Panc1 (cell line): ENCODE results near the gene MAP3K13. TPM values are rescaled to one million over a fixed set of nuclear protein-coding genes. Genes with fewer than 3 reads are reported as not detected.
A peak's percentile ranks its signal among the peaks of the same experiment; 100 is the strongest.

Source experiments
- ATAC-seq: fragments of 200-7000 bp; cut with Tn5 transposase; 2 replicates; pipeline ENCODE4 v1.9.1; 2020; ENCODE audit warnings: mild to moderate bottlenecking, moderate library complexity
- BruUV-seq: library from RNA; stranded (reverse); fragments of 400-500 nt; replicated peaks from 2 replicates; lab custom pipeline; 2021; lab: Mats Ljungman, UMichigan
- CTCF ChIA-PET: fragments of 300-600 bp; sonication (Branson Sonifier 250); formaldehyde crosslinking; loops from one replicate; lab custom pipeline; 2022; ENCODE audit warnings: antibody characterized with exemption; lab: Charles Lee
- POLR2A ChIA-PET: fragments of 300-600 bp; sonication (Branson Sonifier 250); formaldehyde crosslinking; loops from one replicate; lab custom pipeline; 2022; ENCODE audit warnings: antibody characterized with exemption; lab: Charles Lee
- DNase-seq: peaks from one replicate; pipeline ENCODE4 v3.0.0-alpha.2; 2010; ENCODE audit warnings: low read depth, low spot score
- H3K27ac ChIP-seq: 2 replicates; pipeline ENCODE4 v1.5.1; 2011; ENCODE audit warnings: mild to moderate bottlenecking, low read length, inconsistent platforms
- H3K27me3 ChIP-seq: fragments of 200-500 bp; sonication (Bioruptor generic); 2 replicates; pipeline ENCODE4 v1.6.0; 2014; ENCODE audit warnings: low read length, inconsistent platforms; ENCODE audit not compliant: control insufficient read depth, insufficient read depth
- H3K36me3 ChIP-seq: fragments of 200-500 bp; sonication (Bioruptor generic); 2 replicates; pipeline ENCODE4 v1.5.1; 2014; ENCODE audit warnings: inconsistent platforms, mild to moderate bottlenecking, low read length, moderate library complexity; ENCODE audit not compliant: control insufficient read depth, insufficient read depth
- H3K4me1 ChIP-seq: 2 replicates; pipeline ENCODE4 v1.5.1; 2011; ENCODE audit warnings: inconsistent platforms, mild to moderate bottlenecking, low read length, moderate library complexity; ENCODE audit not compliant: control insufficient read depth, insufficient read depth
- H3K4me3 ChIP-seq, 2 experiments: 2 replicates each; pipeline ENCODE4 v1.5.1; 2011 to 2012; ENCODE audit warnings: low read depth in 2 of 2, low read length in 2 of 2, mild to moderate bottlenecking in 2 of 2, inconsistent platforms in 1 of 2, moderate library complexity in 1 of 2
- H3K9me3 ChIP-seq: fragments of 200-500 bp; sonication (Bioruptor generic); 2 replicates; pipeline ENCODE4 v1.5.1; 2014; ENCODE audit warnings: low read depth, mild to moderate bottlenecking, inconsistent platforms, low read length, moderate library complexity; ENCODE audit not compliant: control insufficient read depth, insufficient read depth
- CTCF ChIP-seq: fragments of 450-650 bp; IDR thresholded peaks from 2 replicates; pipeline ENCODE4 v1.5.1; 2017; ENCODE audit warnings: mild to moderate bottlenecking
- POLR2AphosphoS5 ChIP-seq: IDR thresholded peaks from 2 replicates; pipeline ENCODE4 v1.6.1; 2012; ENCODE audit warnings: mild to moderate bottlenecking, low read depth, low read length, moderate library complexity
- SIN3A ChIP-seq: IDR thresholded peaks from 2 replicates; pipeline ENCODE4 v1.6.1; 2012; ENCODE audit warnings: low read depth, mild to moderate bottlenecking, low read length, moderate library complexity, borderline replicate concordance; ENCODE audit not compliant: insufficient read depth
- TCF7L2 ChIP-seq: IDR thresholded peaks from 2 replicates; pipeline ENCODE4 v1.6.1; 2011; ENCODE audit warnings: mild to moderate bottlenecking, low read depth, low read length, inconsistent platforms
- in situ Hi-C: cut with HindIII; loops from 2 replicates; pipeline ENCODE4 v1.10.0; 2016; ENCODE audit warnings: low sequenced_read_pairs, low pct_unique_long_range_greater_than_20kb
- intact Hi-C: fragments of 100-400 bp; cut with micrococcal nuclease; formaldehyde crosslinking; loops from one replicate; pipeline ENCODE4 v1.10.0; 2022; ENCODE audit not compliant: unreplicated experiment
- total RNA-seq: library from RNA; stranded (reverse); gene quantifications from one replicate; pipeline ENCODE4 v1.2.1, GENCODE V29; 2021; ENCODE audit not compliant: unreplicated experiment
- TF ChIP-seq, protein P1 (sequence below), 2 experiments: IDR thresholded peaks; 2 replicates each; pipeline ENCODE4 v1.6.1; 2011 to 2012; ENCODE audit warnings: low read depth in 2 of 2, control low read depth in 1 of 2, low read length in 1 of 2, mild to moderate bottlenecking in 1 of 2, moderate library complexity in 1 of 2; ENCODE audit not compliant: insufficient read depth in 1 of 2

The MAP3K13 gene
- total RNA-seq, 1 experiment from 2014 or later, result 26.6 TPM

DNA sequence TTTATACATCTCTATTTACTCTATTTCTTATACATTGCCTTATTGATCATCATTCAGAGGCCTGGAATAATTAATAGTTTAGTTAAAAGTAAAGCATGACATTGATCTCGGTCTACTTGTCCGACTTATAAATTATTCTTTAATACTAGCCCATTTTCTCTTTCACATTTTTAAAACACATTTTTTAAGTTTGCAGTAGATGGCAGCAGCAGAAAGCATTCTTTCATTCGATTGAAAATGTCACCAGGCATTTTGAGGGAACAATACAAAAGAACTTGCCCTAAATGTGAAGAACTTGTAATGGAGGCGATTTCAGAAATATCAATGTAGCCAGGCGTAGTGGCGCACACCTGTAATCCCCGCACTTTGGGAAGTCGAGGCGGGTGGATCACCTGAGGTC, 15.5 kb upstream of the MAP3K13 start:
- BruUV-seq, result no TSS peak
- ATAC-seq (no peak), DNase-seq (no peak)
- in situ Hi-C loops (no loop called here), intact Hi-C loops (no loop called here)
- Histone ChIP-seq H3K9me3 (no peaks in the 10 kb centered on the region), H3K27me3 (no peaks in the 10 kb centered on the region), H3K4me1 (peaks cover 3% of the 10 kb centered on the region), H3K36me3 (no peaks in the 10 kb centered on the region), H3K27ac (no peak overlapping the region), H3K4me3 (no peak overlapping the region)
- ChIA-PET POLR2A (no interaction called here), CTCF (no interaction called here)
- TF ChIP-seq TCF7L2 (no peak), CTCF (peak; percentile 15; the same call in 1 of the 2 replicates)

GRCh38 chr3:185350841-185351240, 12.1 kb upstream of the MAP3K13 start:
- Histone ChIP-seq H3K36me3 (no peaks in the 10 kb centered on the region), H3K9me3 (no peaks in the 10 kb centered on the region), H3K27me3 (no peaks in the 10 kb centered on the region), H3K4me1 (no peaks in the 10 kb centered on the region), H3K4me3 (no peak overlapping the region), H3K27ac (no peak overlapping the region)
- intact Hi-C loops (loop anchor here (10.0 kb wide), 1 partner anchor 204 kb away; the partner anchor contains the start of gene LIPH), in situ Hi-C loops (no loop called here)
- BruUV-seq, result no TSS peak
- no peak for ATAC-seq
- ChIA-PET CTCF (no interaction called here), POLR2A (no interaction called here)
- no peak for DNase-seq
- no peak for TF ChIP-seq CTCF
- TF ChIP-seq SIN3A, result no peak

DNA sequence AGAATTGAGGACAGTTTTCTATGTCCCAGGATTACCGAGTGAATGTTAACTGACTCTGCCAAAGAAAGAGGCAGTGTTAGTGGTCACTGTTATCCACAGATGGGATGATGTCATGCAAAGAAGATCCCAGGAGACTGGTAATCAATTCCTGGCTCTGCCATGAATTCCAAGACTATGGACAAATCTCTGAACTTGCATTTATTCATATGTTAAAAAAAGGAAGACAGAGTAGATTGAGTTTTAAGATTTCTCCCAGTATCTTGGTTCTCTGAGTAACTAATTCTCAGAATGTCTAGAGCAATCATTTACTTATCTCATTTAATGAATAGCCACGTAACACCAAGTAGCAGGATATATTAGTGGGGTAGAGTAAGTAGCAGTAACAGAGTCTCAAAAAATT, 11.5 kb upstream of the MAP3K13 start:
- Histone ChIP-seq H3K4me1 (no peaks in the 10 kb centered on the region), H3K36me3 (no peaks in the 10 kb centered on the region), H3K9me3 (no peaks in the 10 kb centered on the region), H3K27ac (no peak overlapping the region), H3K4me3 (no peak overlapping the region), H3K27me3 (no peaks in the 10 kb centered on the region)
- intact Hi-C loops (loop anchor here (10.0 kb wide), 1 partner anchor 203 kb away; the partner anchor contains the start of gene LIPH), in situ Hi-C loops (no loop called here)
- CTCF ChIA-PET, result no interaction called here
- DNase-seq, result no peak
- TF ChIP-seq TCF7L2, result no peak
- TF ChIP-seq, protein P1, sequence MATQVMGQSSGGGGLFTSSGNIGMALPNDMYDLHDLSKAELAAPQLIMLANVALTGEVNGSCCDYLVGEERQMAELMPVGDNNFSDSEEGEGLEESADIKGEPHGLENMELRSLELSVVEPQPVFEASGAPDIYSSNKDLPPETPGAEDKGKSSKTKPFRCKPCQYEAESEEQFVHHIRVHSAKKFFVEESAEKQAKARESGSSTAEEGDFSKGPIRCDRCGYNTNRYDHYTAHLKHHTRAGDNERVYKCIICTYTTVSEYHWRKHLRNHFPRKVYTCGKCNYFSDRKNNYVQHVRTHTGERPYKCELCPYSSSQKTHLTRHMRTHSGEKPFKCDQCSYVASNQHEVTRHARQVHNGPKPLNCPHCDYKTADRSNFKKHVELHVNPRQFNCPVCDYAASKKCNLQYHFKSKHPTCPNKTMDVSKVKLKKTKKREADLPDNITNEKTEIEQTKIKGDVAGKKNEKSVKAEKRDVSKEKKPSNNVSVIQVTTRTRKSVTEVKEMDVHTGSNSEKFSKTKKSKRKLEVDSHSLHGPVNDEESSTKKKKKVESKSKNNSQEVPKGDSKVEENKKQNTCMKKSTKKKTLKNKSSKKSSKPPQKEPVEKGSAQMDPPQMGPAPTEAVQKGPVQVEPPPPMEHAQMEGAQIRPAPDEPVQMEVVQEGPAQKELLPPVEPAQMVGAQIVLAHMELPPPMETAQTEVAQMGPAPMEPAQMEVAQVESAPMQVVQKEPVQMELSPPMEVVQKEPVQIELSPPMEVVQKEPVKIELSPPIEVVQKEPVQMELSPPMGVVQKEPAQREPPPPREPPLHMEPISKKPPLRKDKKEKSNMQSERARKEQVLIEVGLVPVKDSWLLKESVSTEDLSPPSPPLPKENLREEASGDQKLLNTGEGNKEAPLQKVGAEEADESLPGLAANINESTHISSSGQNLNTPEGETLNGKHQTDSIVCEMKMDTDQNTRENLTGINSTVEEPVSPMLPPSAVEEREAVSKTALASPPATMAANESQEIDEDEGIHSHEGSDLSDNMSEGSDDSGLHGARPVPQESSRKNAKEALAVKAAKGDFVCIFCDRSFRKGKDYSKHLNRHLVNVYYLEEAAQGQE (IDR thresholded peaks at IDR 0.05; ENCODE audit: insufficient read depth in 1 of 2, low read depth in 2 of 2, low read length in 1 of 2), result no peak
- TF ChIP-seq SIN3A, result no peak
- no peak for TF ChIP-seq POLR2AphosphoS5
- TF ChIP-seq CTCF, result no peak
- POLR2A ChIA-PET, result no interaction called here
- no peak for ATAC-seq
- BruUV-seq, result no TSS peak
